Loucy (cell line): ENCODE results near the gene ALKBH7.

Experiments
- CTCF ChIP-seq: fragments of 200-600 bp; sonication (generic); conservative IDR thresholded peaks from 2 replicates; pipeline ENCODE4 v1.5.1; 2014; ENCODE audit warnings: mild to moderate bottlenecking, antibody characterized with exemption, low read length
- EZH2phosphoT487 ChIP-seq: fragments of 200-600 bp; IDR thresholded peaks from 2 replicates; pipeline ENCODE4 v1.6.1; 2018; ENCODE audit warnings: antibody characterized with exemption, mild to moderate bottlenecking, moderate library complexity, borderline replicate concordance

- TF ChIP-seq CTCF: no peak
- no peak for TF ChIP-seq EZH2phosphoT487
Measured at GRCh38 chr19:6343462-6343861, 29.1 kb upstream of the ALKBH7 start.
